B cell (primary cell): ENCODE results near the gene MAML3. TPM values are rescaled to one million over a fixed set of nuclear protein-coding genes. Genes with fewer than 3 reads are reported as not detected.

Experiments used
- ATAC-seq: fragments of 200-7000 bp; cut with Tn5 transposase; one replicate; pipeline ENCODE4 v1.10.0; 2021; ENCODE audit warnings: low read depth, mild to moderate bottlenecking, moderate number of reproducible peaks, moderate library complexity
- CTCF ChIA-PET: fragments of 350-600 bp; sonication (Branson Sonifier 250); formaldehyde crosslinking; loops from one replicate; lab custom pipeline; 2021; ENCODE audit warnings: antibody characterized with exemption, inconsistent platforms; lab: Charles Lee
- POLR2A ChIA-PET: fragments of 350-600 bp; sonication (Branson Sonifier 250); formaldehyde crosslinking; loops from one replicate; lab custom pipeline; 2021; ENCODE audit warnings: antibody characterized with exemption; lab: Charles Lee
- DNase-seq: peaks from one replicate; pipeline ENCODE4 v3.0.0; 2013
- H2AFZ ChIP-seq: 2 replicates; pipeline ENCODE4 v1.6.1; 2012; ENCODE audit warnings: mild to moderate bottlenecking, low read depth, low read length; ENCODE audit not compliant: insufficient read depth, poor library complexity, severe bottlenecking
- H3K27ac ChIP-seq, 2 donors: 1 replicate in 1 of 2; 2 replicates in 1 of 2; pipeline ENCODE4 v1.5.1; 2012 to 2013; ENCODE audit warnings: low read length in 2 of 2, mild to moderate bottlenecking in 2 of 2, moderate library complexity in 1 of 2
- H3K27me3 ChIP-seq, 4 experiments: fragments of 200-600 bp in 1 of 4; sonication (generic) in 1 of 4; replicated peaks in 1 of 4; 1 replicate in 2 of 4; 2 replicates in 2 of 4; pipeline versions ENCODE4 v1.6.1 to v1.7.0; 2013 to 2016; ENCODE audit warnings: low read length in 3 of 4, mild to moderate bottlenecking in 2 of 4, mixed read lengths in 1 of 4, moderate library complexity in 1 of 4; ENCODE audit not compliant: insufficient read depth in 4 of 4, control insufficient read depth in 3 of 4; ENCODE audit errors: control extremely low read depth in 1 of 4
- H3K36me3 ChIP-seq, 2 experiments: replicated peaks in 1 of 2; 1 replicate in 1 of 2; 2 replicates in 1 of 2; pipeline versions ENCODE4 v1.6.1 to v1.7.1; 2013; ENCODE audit warnings: low read length in 1 of 2; ENCODE audit not compliant: insufficient read depth in 2 of 2, control insufficient read depth in 1 of 2; ENCODE audit errors: control extremely low read depth in 1 of 2, extremely low read depth in 1 of 2
- H3K4me1 ChIP-seq, 2 donors: fragments of 200-600 bp in 1 of 2; sonication (generic) in 1 of 2; 1 replicate in 1 of 2; 2 replicates in 1 of 2; pipeline versions ENCODE4 v1.5.1 to v1.6.1; 2013 to 2017; ENCODE audit warnings: low read length in 2 of 2; ENCODE audit not compliant: control insufficient read depth in 2 of 2, insufficient read depth in 2 of 2
- H3K4me2 ChIP-seq: replicated peaks from 2 replicates; pipeline ENCODE3; 2012; ENCODE audit warnings: mild to moderate bottlenecking, low read depth, low read length; ENCODE audit not compliant: poor library complexity, severe bottlenecking
- H3K4me3 ChIP-seq, 5 experiments: fragments of 200-600 bp in 1 of 5; sonication (generic) in 1 of 5; 1 replicate in 3 of 5; 2 replicates in 2 of 5; pipeline versions ENCODE4 v1.5.1 to v1.7.0; 2011 to 2016; ENCODE audit warnings: low read length in 4 of 5, mild to moderate bottlenecking in 4 of 5, low read depth in 2 of 5, control low read depth in 1 of 5, moderate library complexity in 1 of 5; ENCODE audit not compliant: insufficient read depth in 1 of 5; ENCODE audit errors: control extremely low read depth in 1 of 5, extremely low read depth in 1 of 5
- H3K79me2 ChIP-seq: fragments of 200-600 bp; sonication (generic); one replicate; pipeline ENCODE4 v1.6.0; 2016; ENCODE audit warnings: low read length; ENCODE audit not compliant: control insufficient read depth, insufficient read depth
- H3K9ac ChIP-seq: fragments of 200-600 bp; sonication (generic); 2 replicates; pipeline ENCODE4 v1.6.1; 2017; ENCODE audit warnings: mild to moderate bottlenecking, low read length, moderate library complexity
- H3K9me3 ChIP-seq, 3 donors: one replicate each; pipeline versions ENCODE4 v1.6.1 to v1.7.1; 2013; ENCODE audit warnings: low read length in 2 of 3; ENCODE audit not compliant: control insufficient read depth in 2 of 3, insufficient read depth in 1 of 3; ENCODE audit errors: control extremely low read depth in 1 of 3
- H4K20me1 ChIP-seq: 2 replicates; pipeline ENCODE4 v1.6.0; 2012; ENCODE audit warnings: mild to moderate bottlenecking, low read length; ENCODE audit not compliant: insufficient read depth, control insufficient read depth, poor library complexity, severe bottlenecking
- H3K27ac Mint-ChIP-seq: one replicate; pipeline ENCODE4 v1.8.0; 2021; ENCODE audit warnings: mixed read lengths
- H3K27me3 Mint-ChIP-seq: one replicate; pipeline ENCODE4 v1.8.0; 2021; ENCODE audit warnings: mixed read lengths
- H3K4me1 Mint-ChIP-seq: one replicate; pipeline ENCODE4 v1.8.0; 2021; ENCODE audit warnings: mixed read lengths
- H3K4me3 Mint-ChIP-seq: one replicate; pipeline ENCODE4 v1.8.0; 2021; ENCODE audit warnings: mixed read lengths
- H3K9me3 Mint-ChIP-seq: one replicate; pipeline ENCODE4 v1.8.0; 2022; ENCODE audit warnings: mixed read lengths; ENCODE audit not compliant: insufficient read depth
- CTCF ChIP-seq: fragments of 200-600 bp; IDR thresholded peaks from one replicate; pipeline ENCODE4 v1.8.0; 2022; ENCODE audit warnings: antibody characterized with exemption, mild to moderate bottlenecking
- EZH2 ChIP-seq: IDR thresholded peaks from 2 replicates; pipeline ENCODE4 v1.6.1; 2012; ENCODE audit warnings: borderline replicate concordance, low read depth, mild to moderate bottlenecking, moderate library complexity, low read length; ENCODE audit not compliant: insufficient read depth, poor library complexity, severe bottlenecking
- WGBS: methylation state at CpG from one replicate; pipeline ENCODE4 v1.1.5; 2013; ENCODE audit warnings: missing lambda C conversion rate; ENCODE audit not compliant: insufficient coverage; 5-methylcytosine and 5-hydroxymethylcytosine counted together
- intact Hi-C: fragments of 100-400 bp; cut with micrococcal nuclease; formaldehyde crosslinking; loops from one replicate; pipeline ENCODE4 v1.10.0; 2022
- polyA plus RNA-seq: library from polyadenylated mRNA; depleted of rRNA; stranded (reverse); fragments of >200 nt; gene quantifications from 2 replicates; pipeline ENCODE4 v1.2.3, GENCODE V29; 2012
- total RNA-seq, 2 donors: library from RNA; stranded (reverse); fragments of 120-200 nt in 1 of 2; gene quantifications; 1 replicate in 1 of 2; 2 replicates in 1 of 2; pipeline versions ENCODE4 v1.2.3 to v1.2.4, GENCODE V29; 2013 to 2022

MAML3 gene
- total and polyA plus RNA-seq, 2 donors (not counting 1 experiment from before 2014, with no cell fraction given), result 0.94 to 5.3 TPM

- H3K27ac ChIP-seq, result no peak overlapping the region
- no peak overlapping the region for H3K4me2 ChIP-seq
- no peak overlapping the region for H3K27ac Mint-ChIP-seq
- H4K20me1 ChIP-seq, result no peaks in the 10 kb centered on the region
- ChIA-PET CTCF (no interaction called here), POLR2A (no interaction called here)
- H3K4me3 Mint-ChIP-seq, result no peak overlapping the region
- no peak for ATAC-seq
- no peak for TF ChIP-seq CTCF
- no peak for TF ChIP-seq EZH2
- H3K79me2 ChIP-seq, result no peaks in the 10 kb centered on the region
- H3K4me3 ChIP-seq, result no peak overlapping the region
- no peak overlapping the region for H3K9ac ChIP-seq
- H3K27me3 ChIP-seq, result no peaks in the 10 kb centered on the region
- 80% methylated on average over 6 of the region's 10 CpGs for WGBS
- no peaks in the 10 kb centered on the region for H3K9me3 ChIP-seq
- H3K36me3 ChIP-seq, result no peaks in the 10 kb centered on the region
- no peaks in the 10 kb centered on the region for H3K4me1 Mint-ChIP-seq
- peaks cover 3% of the 10 kb centered on the region for H3K27me3 Mint-ChIP-seq
- intact Hi-C loops, result no loop called here
- DNase-seq, result no peak
- no peaks in the 10 kb centered on the region for H3K4me1 ChIP-seq
- no peak overlapping the region for H2AFZ ChIP-seq
- no peaks in the 10 kb centered on the region for H3K9me3 Mint-ChIP-seq
These were observed 219.8 kb downstream of the MAML3 start for GRCh38 chr4:139934057-139934707.

GRCh38 chr4:139933541-139933940 is 220.4 kb downstream of the MAML3 start:
- ChIA-PET CTCF (no interaction called here), POLR2A (no interaction called here)
- TF ChIP-seq EZH2 (no peak), CTCF (no peak)
- Mint-ChIP-seq H3K9me3 (no peaks in the 10 kb centered on the region), H3K27me3 (peaks cover 3% of the 10 kb centered on the region), H3K4me3 (no peak overlapping the region), H3K27ac (no peak overlapping the region), H3K4me1 (no peaks in the 10 kb centered on the region)
- H3K4me3 ChIP-seq, result no peak overlapping the region
- no peaks in the 10 kb centered on the region for H3K79me2 ChIP-seq
- H2AFZ ChIP-seq, result no peak overlapping the region
- no peak overlapping the region for H3K27ac ChIP-seq
- H3K9ac ChIP-seq, result no peak overlapping the region
- 96% methylated on average over 5 of the region's 5 CpGs for WGBS
- DNase-seq (no peak), ATAC-seq (no peak)
- intact Hi-C loops, result no loop called here
- no peaks in the 10 kb centered on the region for H3K4me1 ChIP-seq
- no peak overlapping the region for H3K4me2 ChIP-seq
- no peaks in the 10 kb centered on the region for H3K36me3 ChIP-seq
- H4K20me1 ChIP-seq, result no peaks in the 10 kb centered on the region
- no peaks in the 10 kb centered on the region for H3K27me3 ChIP-seq
- H3K9me3 ChIP-seq, result no peaks in the 10 kb centered on the region
